ENCODE results near the gene GNGT2.
"Not testable (repeated sequence)": the region's sequence is repeated elsewhere in the genome, so short reads cannot be mapped to it uniquely, and the experiment has no call there.

The GNGT2 gene

DNA sequence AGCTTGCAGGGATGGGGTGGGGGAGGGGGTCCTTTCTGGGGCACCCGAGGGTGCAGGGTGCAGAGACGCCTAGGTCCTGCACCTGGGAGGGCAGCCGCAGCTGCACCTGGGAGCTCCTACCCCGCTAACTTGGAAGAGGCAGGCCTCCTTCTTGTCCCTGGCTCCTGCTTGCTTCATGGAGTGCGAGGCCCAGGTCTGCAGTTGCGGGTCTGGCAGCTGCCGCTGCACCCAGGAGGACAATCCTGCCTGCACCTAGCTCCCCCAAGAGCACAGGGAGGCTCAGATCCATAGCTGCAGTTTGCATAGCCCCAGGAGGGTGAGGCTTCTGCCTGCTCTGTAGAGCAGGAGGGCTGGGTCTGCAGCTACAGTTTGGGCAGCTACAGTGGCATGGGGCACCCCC is 26.6 kb downstream of the GNGT2 start:
- DNase-seq (ENCODE audit: insufficient read length, low spot score) (no peak), FAIRE-seq (no peak)
- TF ChIP-seq PAX5 (IDR thresholded peaks at IDR 0.05; ENCODE audit: insufficient read depth, low read length, severe bottlenecking) (no peak), POLR2A (IDR thresholded peaks at IDR 0.05; ENCODE audit: low read depth, low read length) (no peak), POU2F2 (IDR thresholded peaks at IDR 0.05; ENCODE audit: low read depth, low read length) (no peak), SPI1 (IDR thresholded peaks at IDR 0.05; ENCODE audit: low read depth, low read length) (no peak), TAF1 (IDR thresholded peaks at IDR 0.05; ENCODE audit: low read depth, low read length) (no peak), POLR2AphosphoS5 (IDR thresholded peaks at IDR 0.05; ENCODE audit: low read depth, low read length) (no peak)

DNA sequence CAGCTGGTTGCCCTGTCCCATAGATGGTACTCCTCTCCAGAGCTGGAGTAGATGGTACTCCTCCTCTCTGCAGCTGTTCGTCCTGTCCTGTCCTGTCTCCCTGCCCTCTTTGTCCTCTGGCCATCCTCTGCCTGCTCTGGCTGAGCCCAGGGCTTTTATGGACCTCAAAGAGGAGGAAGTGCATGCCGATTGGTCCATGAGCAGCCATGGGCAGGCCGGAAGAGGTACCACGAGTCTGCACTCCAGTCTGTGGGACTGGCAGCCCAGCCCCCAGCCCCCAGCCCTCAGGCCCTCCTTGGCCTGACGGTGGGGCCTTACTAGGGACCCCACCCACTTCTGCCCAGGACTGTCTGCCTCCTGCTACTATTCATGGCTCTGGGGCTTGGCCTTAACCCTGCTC is 27.0 kb downstream of the GNGT2 start:
- no peak for TF ChIP-seq POU2F2 (IDR thresholded peaks at IDR 0.05; ENCODE audit: low read depth, low read length)
- TF ChIP-seq SPI1 (IDR thresholded peaks at IDR 0.05; ENCODE audit: low read depth, low read length), result no peak
- no peak for TF ChIP-seq TAF1 (IDR thresholded peaks at IDR 0.05; ENCODE audit: low read depth, low read length)
- TF ChIP-seq POLR2AphosphoS5 (IDR thresholded peaks at IDR 0.05; ENCODE audit: low read depth, low read length), result no peak
- no peak for TF ChIP-seq POLR2A (IDR thresholded peaks at IDR 0.05; ENCODE audit: low read depth, low read length)
- TF ChIP-seq PAX5 (IDR thresholded peaks at IDR 0.05; ENCODE audit: insufficient read depth, low read length, severe bottlenecking), result no peak
- no peak for DNase-seq (ENCODE audit: insufficient read length, low spot score)
- FAIRE-seq, result no peak

DNA sequence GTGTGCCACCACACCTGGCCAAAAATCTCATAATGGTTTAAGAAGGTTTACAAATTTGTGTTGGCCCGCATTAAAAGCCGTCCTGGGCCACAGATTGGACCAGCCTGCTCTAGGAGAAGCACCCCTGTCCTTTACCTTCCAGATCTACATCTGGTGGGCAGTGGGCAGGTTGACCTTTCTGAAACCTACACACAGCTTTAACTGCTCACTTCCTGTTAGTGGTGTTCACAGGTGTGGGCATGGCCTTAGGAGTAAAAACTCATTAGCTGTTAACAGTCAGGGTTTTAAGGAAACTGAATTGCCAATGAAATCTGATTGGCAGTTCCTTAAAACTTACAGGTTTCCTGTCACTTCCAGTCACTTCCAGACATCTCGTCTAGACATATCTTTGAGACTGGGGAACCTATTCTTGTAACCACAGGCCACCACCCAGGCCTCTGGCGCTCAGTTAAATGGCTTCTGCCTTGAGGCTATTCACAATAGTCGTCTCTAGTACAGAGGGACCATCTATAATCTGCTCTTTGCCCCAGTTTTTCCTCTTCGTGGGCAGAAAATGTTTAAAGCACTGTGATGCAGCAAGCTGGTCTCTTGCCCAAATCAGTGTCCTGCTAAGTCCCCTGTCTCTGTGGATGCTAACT is 29.3 kb downstream of the GNGT2 start:
- DNase-seq (ENCODE audit: insufficient read length, low spot score), result no peak
- TF ChIP-seq POLR2AphosphoS5 (IDR thresholded peaks at IDR 0.05; ENCODE audit: low read depth, low read length), result no peak
- no peak for TF ChIP-seq TAF1 (IDR thresholded peaks at IDR 0.05; ENCODE audit: low read depth, low read length)
- peak; percentile 50 for TF ChIP-seq SPI1 (IDR thresholded peaks at IDR 0.05; ENCODE audit: low read depth, low read length)
- no peak for TF ChIP-seq PAX5 (IDR thresholded peaks at IDR 0.05; ENCODE audit: insufficient read depth, low read length, severe bottlenecking)
- TF ChIP-seq POLR2A (IDR thresholded peaks at IDR 0.05; ENCODE audit: low read depth, low read length), result no peak
- no peak for TF ChIP-seq POU2F2 (IDR thresholded peaks at IDR 0.05; ENCODE audit: low read depth, low read length)
- no peak for FAIRE-seq

DNA sequence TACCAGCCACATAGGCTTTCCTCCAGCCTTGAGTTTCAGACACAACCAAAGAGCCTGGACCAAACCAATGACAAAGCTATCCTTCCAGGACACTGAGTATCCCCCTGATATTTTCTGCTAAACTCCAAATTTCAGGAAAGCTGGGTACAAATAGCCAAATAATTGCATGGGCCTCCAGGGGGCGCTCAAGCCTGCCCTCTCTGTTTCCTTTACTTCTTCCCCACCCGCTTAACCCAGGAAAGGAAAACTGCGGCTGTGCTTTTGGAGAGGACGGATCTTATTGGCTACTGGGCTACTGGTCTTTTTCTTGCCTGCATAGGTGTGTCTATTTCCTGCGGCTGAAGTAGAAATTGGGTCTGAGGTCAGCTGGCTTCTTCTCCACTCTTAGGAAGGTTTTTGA is 30.1 kb downstream of the GNGT2 start:
- DNase-seq (ENCODE audit: insufficient read length, low spot score) (peak; percentile 28), FAIRE-seq (no peak)
- no peak for TF ChIP-seq POLR2AphosphoS5 (IDR thresholded peaks at IDR 0.05; ENCODE audit: low read depth, low read length)
- TF ChIP-seq SPI1 (IDR thresholded peaks at IDR 0.05; ENCODE audit: low read depth, low read length), result no peak
- no peak for TF ChIP-seq POLR2A (IDR thresholded peaks at IDR 0.05; ENCODE audit: low read depth, low read length)
- no peak for TF ChIP-seq TAF1 (IDR thresholded peaks at IDR 0.05; ENCODE audit: low read depth, low read length)
- TF ChIP-seq POU2F2 (IDR thresholded peaks at IDR 0.05; ENCODE audit: low read depth, low read length), result no peak
- TF ChIP-seq PAX5 (IDR thresholded peaks at IDR 0.05; ENCODE audit: insufficient read depth, low read length, severe bottlenecking), result no peak

DNA sequence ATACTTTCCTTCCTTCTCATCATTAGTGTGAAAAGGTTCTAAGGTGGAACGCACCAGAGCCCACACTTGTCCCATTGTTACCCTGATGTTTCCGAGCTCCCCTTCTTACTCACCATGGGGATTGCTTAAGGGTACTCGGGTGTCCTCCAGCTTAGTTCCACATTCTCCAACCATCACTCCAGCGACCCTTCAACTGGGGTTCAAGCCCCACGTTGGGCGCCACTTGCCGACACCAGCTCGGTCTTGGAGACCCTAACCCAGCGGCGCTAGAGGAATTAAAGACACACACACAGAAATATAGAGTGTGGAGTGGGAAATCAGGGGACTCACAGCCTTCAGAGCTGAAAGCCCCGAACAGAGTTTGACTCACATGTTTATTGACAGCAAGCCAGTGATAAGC is 34.4 kb downstream of the GNGT2 start:
- not testable (repeated sequence) for DNase-seq (ENCODE audit: insufficient read length, low spot score); FAIRE-seq

DNA sequence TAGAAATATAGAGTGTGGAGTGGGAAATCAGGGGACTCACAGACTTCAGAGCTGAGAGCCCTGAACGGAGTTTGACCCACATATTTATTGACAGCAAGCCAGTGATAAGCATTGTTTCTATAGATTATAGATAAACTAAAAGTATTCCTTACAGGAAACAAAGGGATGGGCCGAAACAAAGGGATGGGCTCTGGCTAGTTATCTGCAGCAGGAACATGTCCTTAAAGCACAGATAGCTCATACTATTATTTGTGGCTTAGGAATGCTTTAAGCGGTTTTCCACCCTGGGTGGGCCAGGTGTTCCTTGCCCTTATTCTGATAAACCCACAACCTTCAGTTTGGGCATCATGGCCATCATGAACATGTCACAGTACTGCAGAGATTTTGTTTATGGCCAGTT is 39.7 kb downstream of the GNGT2 start:
- not testable (repeated sequence) for DNase-seq (ENCODE audit: insufficient read length, low spot score); FAIRE-seq

DNA sequence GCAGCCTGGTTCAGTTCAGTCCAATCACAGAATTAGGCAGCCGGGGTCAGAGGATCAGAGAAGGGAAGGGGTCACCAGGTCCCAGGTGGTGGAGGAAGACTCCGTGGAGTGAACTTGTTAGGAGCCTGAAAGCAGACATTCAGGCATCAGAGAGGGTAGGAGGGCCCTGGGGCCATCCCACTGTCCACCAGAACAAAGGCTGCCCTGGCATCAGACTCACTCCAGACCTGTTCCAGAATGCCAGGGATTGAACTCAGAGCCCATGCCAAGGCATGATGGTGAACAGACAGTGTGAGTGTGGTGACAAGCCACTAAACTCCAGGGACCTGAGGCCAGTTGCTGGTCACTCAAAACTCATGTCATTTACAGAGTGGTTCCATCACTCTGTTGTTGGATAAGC is 40.2 kb downstream of the GNGT2 start:
- DNase-seq (ENCODE audit: insufficient read length, low spot score) (no peak), FAIRE-seq (no peak)
- TF ChIP-seq POU2F2 (IDR thresholded peaks at IDR 0.05; ENCODE audit: low read depth, low read length) (no peak), POLR2AphosphoS5 (IDR thresholded peaks at IDR 0.05; ENCODE audit: low read depth, low read length) (no peak), TAF1 (IDR thresholded peaks at IDR 0.05; ENCODE audit: low read depth, low read length) (no peak), POLR2A (IDR thresholded peaks at IDR 0.05; ENCODE audit: low read depth, low read length) (no peak), SPI1 (IDR thresholded peaks at IDR 0.05; ENCODE audit: low read depth, low read length) (no peak), PAX5 (IDR thresholded peaks at IDR 0.05; ENCODE audit: insufficient read depth, low read length, severe bottlenecking) (no peak)

DNA sequence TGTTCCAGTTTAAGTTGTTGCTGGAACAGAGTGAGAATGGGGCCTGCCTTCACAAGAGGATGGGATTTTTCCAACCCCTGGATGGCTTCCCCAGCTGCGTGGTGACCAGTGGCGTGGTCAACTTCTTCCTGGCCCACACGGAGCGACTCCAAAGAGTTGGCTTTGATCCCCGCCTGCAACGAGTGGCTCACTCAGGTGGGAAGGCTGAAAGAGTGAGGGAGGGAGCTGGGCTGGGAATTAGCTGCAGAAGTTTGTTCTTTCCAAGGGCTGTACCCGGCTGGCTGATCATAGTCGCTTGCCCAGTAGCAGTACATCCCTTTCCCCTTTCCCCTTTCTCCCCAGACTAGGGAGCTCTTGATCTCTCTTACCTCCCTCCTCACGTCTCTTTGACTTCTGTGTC is 41.7 kb downstream of the GNGT2 start:
- FAIRE-seq (no peak), DNase-seq (ENCODE audit: insufficient read length, low spot score) (no peak)
- TF ChIP-seq POLR2AphosphoS5 (IDR thresholded peaks at IDR 0.05; ENCODE audit: low read depth, low read length) (no peak), PAX5 (IDR thresholded peaks at IDR 0.05; ENCODE audit: insufficient read depth, low read length, severe bottlenecking) (no peak), POU2F2 (IDR thresholded peaks at IDR 0.05; ENCODE audit: low read depth, low read length) (no peak), POLR2A (IDR thresholded peaks at IDR 0.05; ENCODE audit: low read depth, low read length) (no peak), SPI1 (IDR thresholded peaks at IDR 0.05; ENCODE audit: low read depth, low read length) (no peak), TAF1 (IDR thresholded peaks at IDR 0.05; ENCODE audit: low read depth, low read length) (no peak)

DNA sequence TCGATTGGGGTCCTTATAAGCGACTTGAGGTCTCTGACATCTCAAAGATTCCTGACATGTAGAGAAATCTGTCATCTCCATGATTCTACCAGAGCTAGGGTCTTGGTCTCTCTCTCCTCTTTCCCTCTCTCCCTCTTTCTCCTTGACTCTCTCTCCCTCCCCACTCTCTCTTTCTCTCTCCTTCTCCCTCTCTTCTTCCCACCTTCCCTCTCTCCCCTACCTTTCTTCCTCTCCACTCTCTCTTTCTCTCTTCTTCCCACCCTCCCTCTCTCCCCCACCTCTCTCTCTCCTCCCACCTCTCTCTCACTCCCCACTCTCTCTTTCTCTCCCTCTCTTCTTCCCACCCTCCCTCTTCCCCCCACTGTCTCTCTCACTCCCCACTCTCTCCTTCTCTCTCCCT is 45.2 kb downstream of the GNGT2 start:
- TF ChIP-seq TAF1 (IDR thresholded peaks at IDR 0.05; ENCODE audit: low read depth, low read length), result no peak
- no peak for TF ChIP-seq POU2F2 (IDR thresholded peaks at IDR 0.05; ENCODE audit: low read depth, low read length)
- no peak for TF ChIP-seq PAX5 (IDR thresholded peaks at IDR 0.05; ENCODE audit: insufficient read depth, low read length, severe bottlenecking)
- no peak for TF ChIP-seq SPI1 (IDR thresholded peaks at IDR 0.05; ENCODE audit: low read depth, low read length)
- no peak for FAIRE-seq
- DNase-seq (ENCODE audit: insufficient read length, low spot score), result no peak

DNA sequence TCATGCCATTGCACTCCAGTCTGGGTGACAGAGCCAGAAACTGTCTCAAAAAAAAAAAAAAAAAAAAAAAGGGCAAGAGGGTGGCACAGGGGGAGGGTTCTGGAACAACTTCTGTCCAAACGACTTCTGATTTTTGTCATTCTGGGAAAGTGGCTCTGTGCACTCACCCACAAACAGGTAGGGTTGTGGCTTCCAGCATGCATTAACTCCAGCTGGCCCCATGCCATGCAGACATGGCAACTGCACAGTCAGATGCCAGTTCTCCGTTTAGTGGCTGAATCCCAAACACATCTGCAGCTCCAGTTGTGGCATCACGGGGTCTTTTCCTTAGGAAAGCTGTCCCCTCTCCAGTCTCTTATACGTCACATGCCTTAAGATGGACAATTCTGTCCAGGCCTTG is 47.5 kb downstream of the GNGT2 start:
- TF ChIP-seq PAX5 (IDR thresholded peaks at IDR 0.05; ENCODE audit: insufficient read depth, low read length, severe bottlenecking) (no peak), TAF1 (IDR thresholded peaks at IDR 0.05; ENCODE audit: low read depth, low read length) (no peak), POU2F2 (IDR thresholded peaks at IDR 0.05; ENCODE audit: low read depth, low read length) (no peak), POLR2A (IDR thresholded peaks at IDR 0.05; ENCODE audit: low read depth, low read length) (no peak), SPI1 (IDR thresholded peaks at IDR 0.05; ENCODE audit: low read depth, low read length) (no peak), POLR2AphosphoS5 (IDR thresholded peaks at IDR 0.05; ENCODE audit: low read depth, low read length) (no peak)
- no peak for DNase-seq (ENCODE audit: insufficient read length, low spot score)
- no peak for FAIRE-seq
